Transverse colon (tissue), 3 donors: ENCODE results near the gene ZNF416.

ENCODE experiments used
- CTCF ChIP-seq, 5 experiments: fragments of 200-600 bp in 3 of 5; fragments of 450-650 bp in 2 of 5; sonication (generic) in 3 of 5; IDR thresholded peaks; 1 replicate in 2 of 5; 2 replicates in 3 of 5; pipeline ENCODE4 v1.5.1; 2016 to 2017; ENCODE audit warnings: antibody characterized with exemption in 5 of 5, inconsistent platforms in 3 of 5, mild to moderate bottlenecking in 2 of 5, moderate library complexity in 1 of 5
- EP300 ChIP-seq: sonication (generic); formaldehyde crosslinking; IDR thresholded peaks from one replicate; pipeline ENCODE4 v1.6.1; 2017; ENCODE audit warnings: antibody characterized with exemption, low read depth

GRCh38 chr19:57578487-57579205 is at the start of gene ZNF416:
- TF ChIP-seq CTCF (IDR thresholded peaks at IDR 0.05) = peak in 2 of 5 experiments; percentile 16 to 22
- no peak for TF ChIP-seq EP300
